ENCODE results near the gene USP17L29. TPM values are rescaled to one million over a fixed set of nuclear protein-coding genes. Genes with fewer than 3 reads are reported as not detected.
"Not testable (repeated sequence)": the region's sequence is repeated elsewhere in the genome, so short reads cannot be mapped to it uniquely, and the experiment has no call there.

USP17L29 gene
- not detected for total RNA-seq
- long read RNA-seq: 0 reads

- H3K9me3 ChIP-seq (replicated peaks); intact Hi-C loops (cut with micrococcal nuclease); H3K27ac ChIP-seq (replicated peaks); H3K4me1 ChIP-seq; DNase-seq; H3K27me3 ChIP-seq (ENCODE audit: low read depth); H3K4me3 ChIP-seq; H3K36me3 ChIP-seq: not testable (repeated sequence)
Measured at GRCh38 chr4:9353338-9353737, at the start of gene USP17L29. Gene USP17L29 (plus strand): TSS chr4:9353638. CDS start chr4:9353638, 0 bp downstream.

GRCh38 chr4:9324191-9324590, 29.2 kb upstream of the USP17L29 start:
- H3K4me1 ChIP-seq; DNase-seq; H3K27me3 ChIP-seq (ENCODE audit: low read depth); H3K4me3 ChIP-seq; H3K9me3 ChIP-seq (replicated peaks); H3K27ac ChIP-seq (replicated peaks); H3K36me3 ChIP-seq; intact Hi-C loops (cut with micrococcal nuclease): not testable (repeated sequence)

GRCh38 chr4:9324865-9325264, 28.6 kb upstream of the USP17L29 start, which contains the start of gene USP17L24:
Gene USP17L24 (plus strand): TSS chr4:9325165. CDS start chr4:9325165, 0 bp downstream.
- H3K9me3 ChIP-seq (replicated peaks); H3K27me3 ChIP-seq (ENCODE audit: low read depth); H3K4me1 ChIP-seq; H3K36me3 ChIP-seq; intact Hi-C loops (cut with micrococcal nuclease); H3K27ac ChIP-seq (replicated peaks); DNase-seq; H3K4me3 ChIP-seq: not testable (repeated sequence)

- H3K27ac ChIP-seq (replicated peaks); H3K9me3 ChIP-seq (replicated peaks); H3K4me1 ChIP-seq; DNase-seq; H3K27me3 ChIP-seq (ENCODE audit: low read depth); H3K4me3 ChIP-seq; intact Hi-C loops (cut with micrococcal nuclease); H3K36me3 ChIP-seq: not testable (repeated sequence)
Measured at GRCh38 chr4:9329611-9330010, 23.8 kb upstream of the USP17L29 start, which contains the start of gene USP17L25. Gene USP17L25 (plus strand): TSS chr4:9329911. CDS start chr4:9329911, 0 bp downstream.

GRCh38 chr4:9334358-9334757, 19.1 kb upstream of the USP17L29 start, which contains the start of gene USP17L26:
Gene USP17L26 (plus strand): TSS chr4:9334658. CDS start chr4:9334658, 0 bp downstream.
- H3K27me3 ChIP-seq (ENCODE audit: low read depth); H3K4me1 ChIP-seq; H3K36me3 ChIP-seq; intact Hi-C loops (cut with micrococcal nuclease); H3K27ac ChIP-seq (replicated peaks); DNase-seq; H3K4me3 ChIP-seq; H3K9me3 ChIP-seq (replicated peaks): not testable (repeated sequence)

GRCh38 chr4:9339103-9339502, 14.3 kb upstream of the USP17L29 start, which contains the start of gene USP17L5:
Gene USP17L5 (plus strand): TSS chr4:9339403. CDS start chr4:9339403, 0 bp downstream.
- H3K4me3 ChIP-seq; H3K27me3 ChIP-seq (ENCODE audit: low read depth); H3K4me1 ChIP-seq; H3K27ac ChIP-seq (replicated peaks); H3K9me3 ChIP-seq (replicated peaks); H3K36me3 ChIP-seq; intact Hi-C loops (cut with micrococcal nuclease); DNase-seq: not testable (repeated sequence)

GRCh38 chr4:9343848-9344247, 9.6 kb upstream of the USP17L29 start, which contains the start of gene USP17L27:
Gene USP17L27 (plus strand): TSS chr4:9344148. CDS start chr4:9344148, 0 bp downstream.
- H3K36me3 ChIP-seq; H3K4me1 ChIP-seq; H3K4me3 ChIP-seq; DNase-seq; H3K27ac ChIP-seq (replicated peaks); intact Hi-C loops (cut with micrococcal nuclease); H3K9me3 ChIP-seq (replicated peaks); H3K27me3 ChIP-seq (ENCODE audit: low read depth): not testable (repeated sequence)

GRCh38 chr4:9348593-9348992, 4.8 kb upstream of the USP17L29 start, which contains the start of gene USP17L28:
Gene USP17L28 (plus strand): TSS chr4:9348893. CDS start chr4:9348893, 0 bp downstream.
- intact Hi-C loops (cut with micrococcal nuclease); H3K4me1 ChIP-seq; H3K36me3 ChIP-seq; H3K27ac ChIP-seq (replicated peaks); H3K9me3 ChIP-seq (replicated peaks); H3K27me3 ChIP-seq (ENCODE audit: low read depth); DNase-seq; H3K4me3 ChIP-seq: not testable (repeated sequence)

GRCh38 chr4:9350866-9351265, 2.6 kb upstream of the USP17L29 start:
- intact Hi-C loops (cut with micrococcal nuclease); H3K36me3 ChIP-seq; H3K4me1 ChIP-seq; H3K27ac ChIP-seq (replicated peaks); DNase-seq; H3K4me3 ChIP-seq; H3K27me3 ChIP-seq (ENCODE audit: low read depth); H3K9me3 ChIP-seq (replicated peaks): not testable (repeated sequence)

GRCh38 chr4:9362829-9363228, 9.4 kb downstream of the USP17L29 start, which contains the start of gene USP17L30:
Gene USP17L30 (plus strand): TSS chr4:9363129. CDS start chr4:9363129, 0 bp downstream.
- H3K4me3 ChIP-seq; H3K36me3 ChIP-seq; DNase-seq; H3K27me3 ChIP-seq (ENCODE audit: low read depth); H3K27ac ChIP-seq (replicated peaks); intact Hi-C loops (cut with micrococcal nuclease); H3K9me3 ChIP-seq (replicated peaks); H3K4me1 ChIP-seq: not testable (repeated sequence)

- H3K36me3 ChIP-seq; DNase-seq; H3K4me3 ChIP-seq; H3K4me1 ChIP-seq; intact Hi-C loops (cut with micrococcal nuclease); H3K9me3 ChIP-seq (replicated peaks); H3K27me3 ChIP-seq (ENCODE audit: low read depth); H3K27ac ChIP-seq (replicated peaks): not testable (repeated sequence)
Measured at GRCh38 chr4:9379881-9380280, 26.4 kb downstream of the USP17L29 start.
